HG02642 (cell line): ENCODE measurements around the gene ELL2.
"Not testable (repeated sequence)": the region's sequence is repeated elsewhere in the genome, so short reads cannot be mapped to it uniquely, and the experiment has no call there.

ENCODE experiments used
- ATAC-seq: cut with Tn5 transposase; IDR thresholded peaks from one replicate; pipeline ENCODE4 v1.9.1; 2021; ENCODE audit warnings: mild to moderate bottlenecking; ENCODE audit not compliant: unreplicated experiment, poor library complexity

ELL2 gene

DNA sequence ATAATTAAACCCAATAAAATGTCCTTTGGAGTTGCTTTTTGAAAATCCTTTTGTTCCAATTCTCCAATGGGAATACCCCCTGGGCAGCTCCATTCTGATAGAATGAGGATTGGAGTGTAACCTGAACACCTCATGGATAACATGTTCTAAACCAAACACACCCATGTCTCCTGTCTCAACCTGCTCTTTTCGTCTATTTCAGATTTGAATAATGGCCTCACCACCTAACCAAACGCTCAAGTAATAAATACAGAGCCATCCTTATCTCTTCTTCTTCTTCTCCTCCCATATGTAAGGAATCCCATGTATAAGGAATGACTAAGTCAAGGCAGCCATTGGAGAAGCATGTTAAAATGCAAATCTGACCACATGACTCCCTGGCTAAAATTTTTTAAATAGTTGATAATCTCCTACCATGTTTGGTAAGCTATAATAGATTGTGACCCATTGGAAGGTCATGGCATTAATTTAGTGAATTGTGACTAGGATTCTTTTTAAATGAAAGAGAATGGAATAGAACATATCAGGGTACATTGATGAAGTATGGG lies 26.0 kb downstream of the ELL2 start:
- ATAC-seq: no peak

DNA sequence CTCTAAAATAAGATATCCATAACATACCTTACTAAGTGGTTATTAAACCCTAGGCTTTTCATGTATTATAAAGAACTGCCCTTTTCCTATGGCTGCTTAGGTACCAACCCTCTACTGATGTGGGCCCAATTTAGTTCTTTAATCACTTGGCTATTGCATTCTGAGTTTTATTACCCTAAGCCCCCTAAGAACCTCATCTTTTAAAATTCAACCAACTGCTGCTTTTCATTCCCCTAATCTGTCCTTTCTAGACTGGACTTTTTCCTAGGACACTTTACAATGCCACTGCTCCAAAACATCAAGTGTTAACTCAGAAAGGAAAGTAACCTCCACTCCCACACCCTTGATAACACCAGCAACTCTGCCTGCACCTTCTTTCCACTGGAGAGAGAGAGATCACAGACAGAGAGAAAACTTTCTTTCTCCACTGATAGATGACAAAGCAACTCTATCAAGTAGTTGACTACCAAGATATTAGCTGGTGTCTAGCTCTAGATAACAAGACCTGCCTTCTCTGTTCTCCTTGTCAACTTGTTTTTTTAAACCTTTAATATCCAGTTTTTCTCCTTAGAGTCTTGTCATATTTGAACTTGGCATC lies 27.3 kb downstream of the ELL2 start:
- ATAC-seq: peak; percentile 59

DNA sequence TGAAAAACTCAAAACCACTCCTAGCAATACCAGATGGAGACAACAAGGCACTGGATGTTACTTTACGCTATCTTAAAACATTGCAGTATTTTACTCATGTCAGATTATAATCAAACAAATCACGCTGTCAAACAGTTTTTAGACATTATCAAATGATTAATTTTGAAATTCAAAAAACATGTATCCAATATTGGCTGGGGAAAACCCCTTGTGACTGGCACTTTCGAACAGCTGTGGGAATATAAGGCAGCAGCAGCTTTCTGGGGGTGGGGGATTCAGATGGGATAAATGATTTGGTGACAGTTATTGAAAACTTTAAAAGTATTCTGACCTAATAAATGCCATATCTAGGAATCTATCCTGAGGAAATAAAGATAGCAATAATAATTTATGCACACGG lies 28.7 kb downstream of the ELL2 start:
- no peak for ATAC-seq

DNA sequence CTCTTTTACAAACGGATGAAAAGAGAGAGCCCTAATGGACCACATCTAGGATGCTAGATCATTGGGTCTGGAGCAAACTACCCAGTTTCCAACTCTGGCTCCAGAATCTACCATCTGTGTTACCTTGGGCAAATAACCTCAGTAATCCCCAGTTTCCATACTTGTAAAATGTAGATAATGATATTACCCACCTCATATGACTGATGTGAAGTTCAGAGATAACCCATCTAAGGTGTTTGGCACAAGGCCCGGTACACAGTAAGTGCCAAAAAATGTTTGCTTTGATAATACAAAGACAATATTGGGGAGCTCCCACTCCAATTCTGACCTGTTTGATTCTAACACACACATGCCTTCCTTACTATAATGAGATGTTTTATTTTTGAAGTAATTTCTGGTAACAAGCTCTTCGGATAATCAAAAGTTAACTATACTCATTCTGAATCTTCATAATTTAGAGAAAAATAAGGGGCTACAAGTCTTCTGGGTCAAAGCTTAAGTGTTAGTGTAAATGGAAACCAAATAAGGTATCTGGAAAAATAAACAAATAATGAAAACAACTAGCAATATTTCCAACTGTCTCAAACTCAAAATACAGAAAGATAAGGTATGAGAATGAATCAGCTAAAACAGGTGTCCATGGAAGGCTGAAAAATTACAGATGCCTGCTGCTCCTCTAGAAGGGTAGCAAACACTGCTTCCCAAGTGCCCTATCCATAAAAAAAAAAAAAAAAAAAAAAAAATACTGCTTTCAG lies 30.4 kb downstream of the ELL2 start:
- ATAC-seq: no peak

DNA sequence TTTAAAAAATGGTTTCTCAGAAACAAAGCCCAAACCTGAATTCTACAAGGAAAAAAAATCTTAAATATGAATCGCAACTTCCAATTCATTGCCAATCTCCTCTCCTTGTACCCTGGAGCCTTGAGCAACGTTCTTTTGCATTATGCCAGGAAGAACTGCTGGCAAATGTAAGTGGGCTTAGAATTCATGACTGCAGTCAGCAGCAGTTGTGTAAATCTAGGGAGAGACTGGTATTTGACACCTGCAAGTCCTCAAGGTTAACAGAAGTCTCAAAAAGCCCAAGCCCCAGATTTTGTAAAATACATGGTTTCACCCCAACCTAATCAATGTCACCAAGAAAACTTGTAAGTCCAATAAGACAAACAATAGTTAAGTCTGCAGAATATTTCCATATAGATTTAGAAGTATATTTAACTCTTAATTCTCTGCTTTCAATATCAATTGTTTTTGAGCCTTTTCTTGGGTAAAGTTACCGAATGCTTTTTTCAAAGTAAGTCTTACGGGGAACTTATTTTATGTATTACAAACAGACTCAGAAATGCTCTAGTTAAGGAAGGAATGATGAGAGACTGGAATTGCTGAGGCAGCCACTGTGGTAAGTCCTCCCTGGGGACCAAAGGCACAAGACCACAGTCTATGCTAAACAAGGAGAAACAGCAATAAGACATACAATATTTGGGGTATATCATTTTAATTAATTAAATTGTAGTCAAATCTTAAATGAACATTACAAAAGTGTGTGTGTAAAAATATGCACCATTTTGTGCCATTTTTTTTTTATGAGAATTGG lies 31.3 kb downstream of the ELL2 start:
- ATAC-seq: no peak

DNA sequence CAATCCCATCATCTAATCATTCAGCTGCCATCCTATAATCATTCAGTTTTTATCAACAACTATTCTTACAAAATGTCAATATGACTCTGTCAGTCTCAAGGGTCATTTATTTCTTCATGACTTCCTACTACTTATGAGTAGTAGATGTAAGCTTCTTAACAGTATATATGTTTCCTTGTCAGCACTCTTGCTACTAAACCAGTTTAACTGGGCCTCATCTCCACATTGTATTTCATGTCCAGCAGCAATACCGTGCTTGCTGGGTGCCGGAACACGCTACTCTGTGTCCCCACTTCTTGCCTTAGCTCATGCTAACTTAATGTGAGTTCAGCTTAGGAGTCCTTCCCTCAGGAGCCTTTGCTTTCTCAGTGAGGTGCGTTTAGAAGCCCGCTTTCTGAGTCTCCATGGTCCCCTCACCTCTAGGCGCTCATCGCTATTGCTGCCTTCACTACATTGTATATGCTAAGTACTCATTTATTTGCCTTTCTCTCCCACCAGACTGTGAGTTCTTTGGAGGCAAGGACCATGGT lies 32.9 kb downstream of the ELL2 start:
- ATAC-seq: no peak

DNA sequence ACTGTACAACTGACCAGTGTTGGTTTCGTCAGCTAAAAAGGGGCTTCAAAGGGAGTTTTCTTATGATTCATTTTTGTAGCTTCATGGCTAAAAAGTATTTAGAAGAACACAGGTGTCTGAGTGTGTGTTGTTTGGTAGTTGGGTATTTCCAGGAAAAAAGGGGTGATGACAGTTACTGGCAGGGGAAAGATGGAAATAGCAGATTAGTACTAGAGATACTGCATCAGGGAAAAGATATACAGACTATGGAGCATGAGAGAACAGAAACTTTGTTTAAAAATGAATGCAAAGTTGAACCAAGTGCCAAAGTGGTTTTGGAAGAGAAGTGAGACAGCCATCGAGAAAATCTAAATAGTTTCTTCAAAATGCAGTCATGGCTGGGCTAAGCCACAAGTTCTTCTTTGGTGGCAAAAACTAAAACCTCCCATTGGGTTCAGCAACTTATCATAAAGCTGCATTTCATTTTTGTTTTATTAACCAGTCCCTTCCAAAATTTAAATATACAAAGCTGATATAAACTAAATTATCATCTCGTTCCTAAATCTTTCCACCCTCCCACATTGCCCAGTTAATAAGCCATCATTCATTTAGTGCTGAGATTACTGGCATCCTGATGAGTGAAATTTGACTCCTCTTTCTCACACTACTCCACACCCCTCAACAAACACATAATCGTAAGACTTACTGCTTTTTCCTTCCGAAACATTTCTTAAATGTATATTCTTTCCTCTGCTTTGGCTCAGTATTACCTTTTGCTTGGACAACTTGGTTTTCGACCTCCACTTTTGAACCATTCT lies 33.5 kb downstream of the ELL2 start:
- peak; percentile 59 for ATAC-seq

DNA sequence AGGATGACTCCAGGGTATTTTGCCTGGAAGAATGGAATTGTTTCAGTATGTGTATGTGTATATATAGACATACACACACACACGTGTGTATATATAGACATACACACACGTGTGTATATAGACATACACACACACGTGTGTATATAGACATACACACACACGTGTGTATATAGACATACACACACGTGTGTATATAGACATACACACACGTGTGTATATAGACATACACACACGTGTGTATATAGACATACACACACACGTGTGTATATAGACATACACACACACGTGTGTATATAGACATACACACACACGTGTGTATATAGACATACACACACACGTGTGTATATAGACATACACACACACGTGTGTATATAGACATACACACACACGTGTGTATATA lies 34.4 kb downstream of the ELL2 start:
- not testable (repeated sequence) for ATAC-seq

DNA sequence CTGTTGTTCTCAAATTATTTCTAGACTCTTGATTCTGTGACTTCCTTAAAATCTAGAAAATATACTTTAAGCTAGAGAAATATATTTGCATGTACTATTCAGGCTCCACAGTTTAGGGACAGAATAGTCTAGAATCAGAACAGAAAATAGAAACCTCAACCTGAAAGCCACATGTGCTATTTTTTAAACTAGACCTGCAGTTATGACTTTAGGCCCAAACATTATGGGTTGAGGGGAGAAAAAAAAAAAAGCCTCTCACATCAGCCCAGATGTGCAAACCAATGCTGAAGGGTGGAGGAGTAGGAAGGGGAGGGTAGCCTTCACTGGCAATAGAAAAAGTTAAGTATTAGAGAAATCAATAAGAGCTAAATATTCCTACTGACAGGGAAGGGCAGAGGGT lies 35.7 kb downstream of the ELL2 start:
- peak; percentile 57 for ATAC-seq

DNA sequence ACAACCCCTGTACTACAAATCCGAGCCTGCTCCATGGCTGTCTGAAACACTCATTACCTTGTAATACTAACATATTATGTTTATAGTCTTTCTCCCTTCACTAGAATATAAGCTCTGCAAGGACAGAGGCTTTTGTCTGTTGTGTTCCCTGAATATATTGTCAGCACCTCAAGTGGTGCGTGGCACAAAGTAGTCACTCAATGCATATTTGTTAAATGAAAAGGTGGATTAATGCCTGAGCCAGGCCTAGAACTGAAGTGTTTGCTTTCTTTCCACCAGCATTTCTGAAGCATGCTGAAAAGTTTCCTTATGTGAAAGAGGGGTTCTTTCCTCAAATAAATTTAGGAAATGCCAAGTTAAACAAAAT lies 36.3 kb downstream of the ELL2 start:
- ATAC-seq: no peak

DNA sequence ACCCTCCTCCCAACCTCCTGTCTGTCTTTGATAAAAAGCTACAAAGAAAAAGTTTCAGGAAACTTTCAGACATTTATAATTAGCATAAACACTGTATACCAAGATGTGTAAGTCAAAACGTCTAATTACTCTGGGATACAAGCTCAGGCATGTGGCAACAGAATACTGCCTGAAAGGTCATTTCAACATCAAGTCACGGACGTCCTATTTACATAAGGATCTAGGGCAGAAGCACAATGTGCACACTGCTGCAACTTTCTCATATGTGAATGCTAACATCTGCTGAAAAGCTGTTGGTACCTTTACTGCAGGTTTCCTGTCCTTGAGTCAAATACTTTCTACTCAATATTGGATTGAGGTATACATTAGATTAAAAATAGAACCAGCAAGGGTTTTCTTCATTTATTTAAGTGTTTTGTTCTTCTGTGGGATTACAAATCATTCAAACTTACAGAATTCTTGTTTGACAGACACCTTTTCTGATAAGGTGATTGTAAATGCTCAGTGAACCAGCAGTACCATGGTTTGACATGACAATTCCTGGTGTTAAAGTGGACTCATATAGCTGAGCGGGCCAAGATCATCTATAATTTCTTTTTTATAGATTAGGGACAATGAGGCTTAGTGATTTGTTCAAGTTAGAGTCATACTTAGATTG lies 36.8 kb downstream of the ELL2 start:
- ATAC-seq: no peak

DNA sequence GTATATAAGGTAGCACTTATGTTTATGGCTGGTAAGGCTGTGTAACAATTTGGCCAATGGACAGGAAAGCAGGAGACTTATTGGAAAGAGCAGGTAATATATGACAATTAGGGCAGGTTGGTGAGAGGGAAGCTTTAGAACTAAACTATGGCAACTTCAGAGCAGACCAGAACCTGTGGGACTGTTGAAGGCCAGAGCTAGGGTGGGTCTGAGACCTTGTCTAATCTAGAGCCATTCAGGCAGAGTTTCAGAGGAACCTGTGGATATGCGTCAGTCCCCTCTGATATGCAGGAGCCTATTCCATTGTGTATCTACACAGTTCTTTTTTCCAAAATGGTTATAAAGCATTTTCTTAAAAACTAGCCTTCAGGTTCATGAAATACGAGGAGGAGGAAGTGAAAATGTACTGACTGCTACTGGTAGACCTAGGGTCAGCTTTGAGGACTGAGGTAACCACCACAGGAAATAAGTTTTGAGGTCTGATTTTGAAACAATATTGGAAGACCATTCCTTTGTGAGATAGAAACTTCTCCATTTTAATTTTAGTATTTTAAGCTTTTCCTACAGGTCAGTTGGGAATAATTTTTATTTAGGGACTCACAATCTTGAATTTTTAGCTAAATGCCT lies 37.6 kb downstream of the ELL2 start:
- peak; percentile 26 for ATAC-seq

DNA sequence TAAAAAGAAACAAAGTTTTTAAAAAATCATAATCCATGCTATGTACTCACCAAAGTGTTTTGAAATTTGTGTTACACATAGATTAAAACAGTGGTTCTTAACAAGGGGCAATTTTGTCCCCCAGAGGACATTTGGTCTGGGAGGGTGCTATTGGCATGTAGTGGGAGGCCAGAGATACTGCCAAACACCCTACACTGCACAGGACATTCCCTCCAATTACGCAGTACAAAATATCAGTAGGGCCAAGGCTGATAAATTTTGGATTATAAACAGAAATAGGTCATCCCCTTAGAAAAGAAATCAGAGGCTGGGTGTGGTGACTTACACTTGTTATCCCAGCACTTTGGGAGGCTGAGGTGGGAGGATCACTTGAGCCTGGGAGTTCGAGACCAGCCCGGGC lies 38.9 kb downstream of the ELL2 start:
- no peak for ATAC-seq

DNA sequence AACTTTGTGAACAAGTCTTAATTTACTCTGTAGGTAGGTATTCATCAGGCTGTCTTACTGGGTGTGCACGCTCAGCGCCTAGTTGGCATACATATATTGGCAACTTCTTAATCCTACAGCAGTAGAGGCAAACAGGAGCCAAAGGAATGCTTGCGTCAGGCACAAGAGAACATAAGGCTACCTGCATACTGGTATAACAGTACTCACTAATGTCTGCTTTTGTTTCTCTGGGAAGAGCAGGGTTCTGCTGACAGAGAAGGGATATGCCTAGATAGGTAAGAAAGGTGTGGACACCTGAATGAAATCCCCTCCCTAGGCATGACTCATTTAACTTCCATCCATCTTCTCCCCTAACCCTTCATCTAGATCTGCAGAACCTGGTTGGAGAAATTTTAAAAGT lies 40.1 kb downstream of the ELL2 start:
- ATAC-seq: no peak

DNA sequence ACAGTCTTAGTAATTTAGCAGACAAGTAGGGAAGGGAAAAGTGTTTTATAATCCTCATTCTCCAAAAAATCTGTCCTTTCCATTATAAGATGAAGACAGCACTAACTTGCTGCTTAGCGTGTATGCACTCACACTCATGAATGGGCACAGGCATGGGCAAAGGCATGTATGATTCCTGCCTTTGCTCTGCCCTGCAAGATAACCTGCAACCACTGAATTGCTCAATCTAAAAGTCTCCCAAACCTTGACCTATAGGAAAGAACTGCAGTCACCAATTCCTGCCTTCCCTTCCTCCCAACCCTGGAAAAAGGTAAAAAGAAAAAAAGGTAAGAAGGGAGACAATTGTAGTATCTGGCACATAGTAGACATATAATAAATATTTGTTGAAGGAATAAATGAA lies 40.8 kb downstream of the ELL2 start:
- ATAC-seq: no peak

DNA sequence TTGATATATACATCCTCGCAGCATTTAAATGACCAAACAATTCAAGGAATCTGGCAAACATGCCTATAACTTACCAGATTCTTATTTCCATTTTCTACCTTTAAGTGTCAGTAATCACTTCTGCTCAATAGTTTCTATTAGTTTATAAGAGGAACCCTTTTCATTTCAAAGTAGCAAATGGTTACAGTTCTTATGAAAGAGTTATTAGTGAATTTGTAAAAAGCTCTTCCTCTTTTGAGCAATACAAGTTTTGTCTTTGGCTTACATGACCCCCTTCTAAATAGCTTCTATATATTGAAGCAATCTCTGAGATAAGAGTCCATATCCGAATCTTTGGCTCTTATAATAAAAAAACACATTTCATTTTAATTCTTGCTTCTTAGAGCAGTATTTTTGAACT lies 42.0 kb downstream of the ELL2 start:
- ATAC-seq: no peak

DNA sequence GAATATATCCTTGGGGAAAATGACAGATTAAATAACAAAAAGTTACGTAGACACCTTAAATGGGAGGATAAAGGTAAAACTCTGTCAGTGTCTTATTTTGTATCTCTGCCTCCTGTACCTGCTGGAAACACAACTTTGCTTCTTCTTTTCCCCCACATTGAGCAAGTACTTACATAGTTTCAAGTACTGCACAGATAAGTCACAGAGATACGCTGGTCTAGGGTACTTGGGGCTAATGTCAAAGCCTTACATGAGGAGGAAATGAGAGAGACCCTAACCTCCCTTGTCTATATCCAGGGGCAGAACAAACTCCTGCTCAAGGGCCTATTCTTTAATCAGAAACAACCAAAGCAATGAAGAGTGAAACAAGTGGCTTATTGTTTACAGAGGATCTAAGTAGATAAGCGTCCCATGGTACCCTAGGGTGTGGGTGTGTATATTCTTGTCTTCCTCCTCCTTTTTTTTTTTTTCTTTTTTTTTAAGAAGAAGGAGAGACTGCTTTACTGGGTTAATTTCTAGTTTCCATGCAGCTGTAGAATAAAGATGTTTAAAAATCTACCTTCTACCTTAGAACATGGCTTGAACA lies 43.1 kb downstream of the ELL2 start:
- no peak for ATAC-seq

DNA sequence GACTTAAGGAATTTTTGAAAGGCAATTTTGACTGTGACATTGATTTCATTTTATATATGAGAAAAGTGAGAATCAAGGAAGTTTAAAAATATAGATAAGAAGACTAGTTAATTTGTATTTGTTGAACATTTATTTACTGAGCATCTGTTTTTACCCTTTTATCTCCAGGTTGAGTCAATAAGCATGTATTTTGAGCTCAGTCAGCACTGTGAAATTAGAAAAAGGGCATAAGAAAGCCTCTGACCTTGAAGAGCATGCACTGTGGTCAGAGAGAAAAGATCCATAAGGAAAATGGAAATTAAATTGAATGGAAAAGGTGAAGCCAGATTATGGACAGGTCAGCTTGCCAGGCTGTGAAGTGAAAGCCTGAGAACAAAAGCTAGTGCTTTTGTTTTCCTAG lies 44.4 kb downstream of the ELL2 start:
- ATAC-seq: no peak

DNA sequence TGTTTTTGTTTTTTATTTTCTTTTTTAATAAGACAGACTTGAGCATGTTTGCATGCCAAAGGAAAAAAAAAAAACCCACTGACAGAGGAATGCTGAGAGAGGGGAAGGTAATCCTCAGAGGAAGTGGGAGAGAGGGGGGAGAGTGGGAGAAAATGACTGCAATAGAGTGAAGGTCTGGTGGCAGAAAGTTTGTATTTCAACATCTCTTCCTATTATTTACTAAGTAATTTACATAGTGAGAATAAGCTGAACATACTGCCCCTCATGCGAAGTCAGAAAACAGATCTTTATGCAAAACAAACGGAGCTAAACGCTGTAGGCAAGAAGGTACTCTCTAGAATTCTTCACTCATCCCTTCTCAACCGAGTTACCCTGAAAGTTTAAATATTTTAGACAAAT lies 45.0 kb downstream of the ELL2 start:
- ATAC-seq: no peak
